Measurements from ENCODE around the gene ZNF28. TPM values are rescaled to one million over a fixed set of nuclear protein-coding genes. Genes with fewer than 3 reads are reported as not detected.
A peak's percentile ranks its signal among the peaks of the same experiment; 100 is the strongest.
"Not testable (repeated sequence)": the region's sequence is repeated elsewhere in the genome, so short reads cannot be mapped to it uniquely, and the experiment has no call there.

The ZNF28 gene
- total RNA-seq (2011; cell fraction: chromatin; rRNA removed; ENCODE audit: low replicate concordance): 17.5 and 39.2 TPM in 2 replicates
- total RNA-seq (2011; cell fraction: nucleolus; rRNA removed): 13.2 and 15.7 TPM in 2 replicates
- 18.8 and 20.6 TPM in 2 replicates for total RNA-seq (2011; cell fraction: nucleoplasm; rRNA removed)
- total RNA-seq (2014; rRNA removed) (18.7 and 19.4 TPM in 2 replicates), total RNA-seq (2014; rRNA removed; fragmentation: Illumina TruSeq; extraction: Trizol) (35.9 and 39.0 TPM in 2 replicates), total RNA-seq (2015; rRNA removed; fragmentation: Illumina TruSeq; extraction: Trizol) (31.5 and 31.6 TPM in 2 replicates), total RNA-seq (2021) (18.9 and 23.7 TPM in 2 replicates), polyA plus RNA-seq (2011; rRNA removed) (21.5 and 33.0 TPM in 2 replicates), polyA plus RNA-seq (2014; fragmentation: Illumina TruSeq; extraction: Trizol) (18.9 and 35.2 TPM in 2 replicates), polyA plus RNA-seq (2014; fragmentation: Nextera tagmentation; extraction: Ambion mirVana) (10 to 100 TPM; 25.5 to 38.5 TPM), polyA plus RNA-seq (2014; rRNA removed) (10.4 and 25.7 TPM in 2 replicates), polyA minus RNA-seq (2011; rRNA and poly(A)+ RNA removed) (48.3 and 54.2 TPM in 2 replicates), Bru-seq, nascent RNA (percentile 64 among the genes with signal in this experiment), BruChase-seq, experiment 1, labeled RNA remaining after a 2-hour chase (percentile 71 among the genes with signal in this experiment), BruChase-seq, experiment 2, labeled RNA remaining after a 6-hour chase (percentile 71 among the genes with signal in this experiment)
- polyA plus RNA-seq (2011; cell fraction: cytosol; rRNA removed): 6.9 and 10.7 TPM in 2 replicates
- polyA plus RNA-seq (2011; cell fraction: nucleus; rRNA removed): 11.0 and 12.4 TPM in 2 replicates
- 10.6 and 22.1 TPM in 2 replicates for polyA plus RNA-seq (2012)
- polyA minus RNA-seq (2011; cell fraction: cytosol; rRNA and poly(A)+ RNA removed): 7.9 and 19.1 TPM in 2 replicates
- polyA minus RNA-seq (2011; cell fraction: nucleus; rRNA and poly(A)+ RNA removed): 7.5 and 13.3 TPM in 2 replicates
- long read RNA-seq, experiment 1, full-length matches to known transcripts: 39 of 119 reads
- long read RNA-seq, experiment 1, partial matches to known transcripts: 15 of 119 reads
- long read RNA-seq, experiment 1, other reads (novel, unspliced or antisense): 65 of 119 reads
- long read RNA-seq, experiment 2, partial matches to known transcripts: 1 of 8 reads
- long read RNA-seq, experiment 2, other reads (novel, unspliced or antisense): 7 of 8 reads
- long read RNA-seq, experiment 3, full-length matches to known transcripts: 3 of 8 reads
- long read RNA-seq, experiment 3, partial matches to known transcripts: 0 of 8 reads
- long read RNA-seq, experiment 3, other reads (novel, unspliced or antisense): 5 of 8 reads

DNA sequence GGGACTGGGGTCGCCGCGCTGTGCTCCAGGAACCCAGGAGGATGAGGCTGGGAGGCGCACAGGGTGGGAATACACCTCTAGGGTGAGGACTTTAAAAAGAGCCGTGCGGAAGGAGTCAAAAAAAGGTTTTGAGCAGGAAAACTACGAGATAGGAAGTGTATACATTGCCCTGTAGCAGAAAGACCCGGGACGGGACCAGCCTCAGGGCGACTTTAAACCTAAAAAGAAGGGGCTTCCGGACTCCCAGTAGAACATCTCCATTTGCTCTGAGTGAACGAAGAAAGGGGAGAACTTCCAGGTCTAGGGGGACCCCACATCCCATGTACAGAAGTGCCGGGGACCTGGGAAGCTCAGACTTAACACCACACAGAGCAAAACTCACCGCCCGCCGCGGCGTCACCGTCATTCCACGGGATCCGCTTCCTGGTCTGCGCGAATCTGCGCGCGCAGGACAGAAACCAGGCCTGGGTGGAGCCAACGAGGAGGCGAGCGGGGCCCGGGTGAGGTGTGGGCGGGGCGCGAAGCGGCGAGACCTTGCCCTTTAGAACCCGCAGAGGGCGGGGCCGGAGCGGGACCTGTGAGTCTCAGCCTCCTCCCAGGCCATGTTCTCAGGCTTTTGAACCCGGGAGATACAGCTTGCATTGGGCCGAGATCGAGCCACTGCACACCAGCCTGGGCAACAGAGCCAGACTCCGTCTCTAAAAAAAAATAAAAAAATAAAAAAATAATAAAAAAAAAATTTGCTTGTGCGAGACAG, at the start of gene ZNF28:
Gene ZNF28, minus strand, starts transcription at position 430 of the 757 bp plus-strand sequence. CDS start 3,675 bp downstream, outside the sequence.
- BruUV-seq (replicated peaks); H4K20me1 ChIP-seq (replicated peaks; ENCODE audit: control insufficient read depth, insufficient read depth, low read length); H3K9me3 ChIP-seq (replicated peaks; ENCODE audit: control insufficient read depth, insufficient read depth, low read depth, low read length); H3K4me1 ChIP-seq (replicated peaks in 1 of 2; ENCODE audit: control insufficient read depth in 2 of 2, insufficient read depth in 2 of 2, low read length in 2 of 2); H3K27me3 ChIP-seq (ENCODE audit: control insufficient read depth in 2 of 2, insufficient read depth in 2 of 2, low read length in 2 of 2); POLR2A ChIA-PET; H3K9me1 ChIP-seq (ENCODE audit: control insufficient read depth, insufficient read depth, low read length); CTCF ChIA-PET (ENCODE audit: low intra/inter-chr PET ratio); intact Hi-C loops (cut with micrococcal nuclease): not testable (repeated sequence)
- FAIRE-seq: peak; percentile 98
- H3K4me2 ChIP-seq (ENCODE audit: insufficient read depth, low read length): peak within 1 kb of the TSS; percentile 79
- peak; percentile 47 to 81 (median 62) for DNase-seq (ENCODE audit: extremely low read depth in 1 of 4, low spot score in 3 of 4)
- H3K36me3 ChIP-seq (ENCODE audit: control insufficient read depth, insufficient read depth, low read length): peaks cover 14% of the 10 kb centered on the region; the same call in 1 of the 3 replicates
- ATAC-seq: peak; percentile 100
- in situ Hi-C loops (cut with MboI): loop anchor here (5.0 kb wide), 1 partner anchor 36 kb away; the partner anchor contains the start of gene ZNF468
- H3K27ac ChIP-seq (ENCODE audit: extremely low read depth, low read depth, low read length): peak within 1 kb of the TSS; percentile 69
- 8% methylated on average over 12 of the region's 44 CpGs for WGBS (ENCODE audit: insufficient coverage, low coverage, missing lambda C conversion rate)
- H3K4me3 ChIP-seq: peak within 1 kb of the TSS; percentile 71
- peak within 1 kb of the TSS; percentile 72 for H2AFZ ChIP-seq (ENCODE audit: low read depth, low read length)
- peaks cover 10% of the 10 kb centered on the region for H3K79me2 ChIP-seq (ENCODE audit: control insufficient read depth, insufficient read depth, low read length)
- H3K9ac ChIP-seq (ENCODE audit: insufficient read depth in 1 of 2, low read depth in 2 of 2, low read length in 2 of 2): peak within 1 kb of the TSS; percentile 80 to 93
- TF ChIP-seq MLLT1 (IDR thresholded peaks at IDR 0.05): peak in 1 of 2 experiments; percentile 37; a peak in 1 of 4 replicates
- TF ChIP-seq POLR2B (IDR thresholded peaks at IDR 0.05; ENCODE audit: low read depth, partially characterized antibody): peak; percentile 30
- TF ChIP-seq EGR1 (conservative IDR thresholded peaks at IDR 0.05): 0 out of 2 replicates have a peak, but pooled peaks have one; percentile 26
- 0 out of 2 replicates have a peak, but pooled peaks have one; percentile 33 for TF ChIP-seq CC2D1A (IDR thresholded peaks at IDR 0.05)
- TF ChIP-seq POLR2A (conservative IDR thresholded peaks at IDR 0.05): peak; percentile 50
- peak; percentile 78 for TF ChIP-seq POLR2G (IDR thresholded peaks at IDR 0.05; ENCODE audit: low read depth, low read length)
- peak; percentile 75 for TF ChIP-seq ELF1 (tag; IDR thresholded peaks at IDR 0.05)
- TF ChIP-seq RBFOX2 (IDR thresholded peaks at IDR 0.05; ENCODE audit: low read depth, low read length): peak; percentile 79
- 0 out of 2 replicates have a peak, but pooled peaks have one; percentile 36 for TF ChIP-seq POLR2AphosphoS5 (IDR thresholded peaks at IDR 0.05; ENCODE audit: control insufficient read depth, insufficient read depth, low read depth, low read length)
- TF ChIP-seq ZNF121 (CRISPR knock-in tag; conservative IDR thresholded peaks at IDR 0.05): peak; percentile 78
- TF ChIP-seq CXXC5 (CRISPR knock-in tag; IDR thresholded peaks at IDR 0.05): peak; percentile 29; the same call in 1 of the 2 replicates
- TF ChIP-seq MAZ (CRISPR knock-in tag; conservative IDR thresholded peaks at IDR 0.05 in 1 of 2, IDR thresholded peaks at IDR 0.05 in 1 of 2): peak in 1 of 2 experiments; percentile 76; a peak in 3 of 4 replicates
- TF ChIP-seq KDM5B (IDR thresholded peaks at IDR 0.05; ENCODE audit: insufficient replicate concordance, low read depth, low read length): peak; percentile 63

Data from K562 (cell line).